ENCODE data around the gene MPHOSPH9. TPM values are rescaled to one million over a fixed set of nuclear protein-coding genes. Genes with fewer than 3 reads are reported as not detected.
A peak's percentile ranks its signal among the peaks of the same experiment; 100 is the strongest.

The MPHOSPH9 gene
- total and polyA plus RNA-seq, 2 donors (not counting 3 experiments of a cell fraction or from before 2014, with no cell fraction given) = 7.8 to 42.4 TPM

DNA sequence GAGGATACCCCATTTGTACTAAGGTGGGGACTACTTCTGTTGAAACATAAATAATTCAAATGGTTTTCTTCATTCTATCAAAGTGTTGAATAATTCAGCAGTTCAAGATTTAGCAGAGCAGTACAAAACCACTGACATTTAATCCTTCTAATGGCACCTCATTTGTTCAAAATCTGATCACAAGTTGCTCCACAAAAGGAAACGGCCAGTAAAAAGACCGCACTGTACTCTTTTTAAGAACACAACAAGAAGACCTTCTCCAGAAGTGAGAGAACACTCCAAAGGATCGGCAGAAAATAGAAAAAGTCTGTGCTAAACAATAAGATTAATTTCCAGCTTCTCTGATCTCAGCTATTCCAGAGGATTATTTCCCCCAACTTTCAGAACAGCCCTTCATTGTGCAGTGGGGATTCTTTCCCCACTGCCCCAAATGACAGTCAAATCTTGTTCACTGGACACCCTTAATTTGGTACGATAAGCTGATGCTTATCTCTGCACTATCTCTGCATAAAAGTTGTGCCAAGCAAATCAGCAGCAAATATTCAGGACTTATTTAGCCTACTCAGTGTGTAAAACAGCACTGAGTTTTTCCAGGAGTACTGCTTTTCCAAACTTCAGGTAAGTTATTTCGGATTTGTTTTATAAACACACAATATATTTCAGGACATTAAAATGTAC lies 5.2 kb downstream of the MPHOSPH9 start:
- TF ChIP-seq FOS (IDR thresholded peaks at IDR 0.05; ENCODE audit: borderline replicate concordance, insufficient read depth, low read length) (no peak), GATA2 (IDR thresholded peaks at IDR 0.05; ENCODE audit: insufficient read depth, insufficient read length, low read depth, low read length) (peak; percentile 46)
- FAIRE-seq (no peak), DNase-seq (ENCODE audit: low read depth, low spot score) (no peak)
- Histone ChIP-seq H4K20me1 (replicated peaks; ENCODE audit: control insufficient read depth, extremely low read depth, insufficient read depth, low read length) (no peaks in the 10 kb centered on the region), H3K79me2 (ENCODE audit: control insufficient read depth, insufficient read depth, low read length) (peaks cover 35% of the 10 kb centered on the region), H3K4me2 (ENCODE audit: insufficient read depth, low read length) (no peak overlapping the region), H2AFZ (ENCODE audit: low read depth, low read length) (no peak overlapping the region), H3K4me3 (replicated peaks in 1 of 3; ENCODE audit: insufficient read depth in 1 of 3, low read depth in 1 of 3, low read length in 3 of 3) (no peak overlapping the region), H3K27ac (ENCODE audit: insufficient read depth, low read depth, low read length) (no peak overlapping the region), H3K9me3 (replicated peaks; ENCODE audit: control insufficient read depth, insufficient read depth, low read length) (no peaks in the 10 kb centered on the region), H3K9ac (replicated peaks; ENCODE audit: extremely low read depth, insufficient read depth, low read length) (no peak overlapping the region), H3K27me3 (ENCODE audit: control insufficient read depth in 2 of 2, insufficient read depth in 2 of 2, low read length in 2 of 2) (no peaks in the 10 kb centered on the region), H3K36me3 (ENCODE audit: control insufficient read depth in 2 of 2, extremely low read depth in 1 of 2, insufficient read depth in 2 of 2, low read length in 2 of 2) (no peaks in the 10 kb centered on the region), H3K4me1 (ENCODE audit: control insufficient read depth, extremely low read depth, insufficient read depth, low read length) (peaks cover 16% of the 10 kb centered on the region), H3K9me1 (replicated peaks; ENCODE audit: control insufficient read depth, extremely low read depth, insufficient read depth, low read length) (no peaks in the 10 kb centered on the region)
- ChIA-PET POLR2A (no interaction called here), CTCF (interaction anchor here (1.1 to 4.7 kb wide), 2 partner anchors 10 to 184 kb away, joined by 3 to 29 read pairs; no protein-coding TSS in a partner anchor)
- BruUV-seq (replicated peaks) = no TSS peak
- dilution Hi-C loops (cut with MboI; ENCODE audit: extremely low pct_ligation_motif_present, low sequenced_read_pairs) (no loop called here), intact Hi-C loops (cut with micrococcal nuclease) (no loop called here)

DNA sequence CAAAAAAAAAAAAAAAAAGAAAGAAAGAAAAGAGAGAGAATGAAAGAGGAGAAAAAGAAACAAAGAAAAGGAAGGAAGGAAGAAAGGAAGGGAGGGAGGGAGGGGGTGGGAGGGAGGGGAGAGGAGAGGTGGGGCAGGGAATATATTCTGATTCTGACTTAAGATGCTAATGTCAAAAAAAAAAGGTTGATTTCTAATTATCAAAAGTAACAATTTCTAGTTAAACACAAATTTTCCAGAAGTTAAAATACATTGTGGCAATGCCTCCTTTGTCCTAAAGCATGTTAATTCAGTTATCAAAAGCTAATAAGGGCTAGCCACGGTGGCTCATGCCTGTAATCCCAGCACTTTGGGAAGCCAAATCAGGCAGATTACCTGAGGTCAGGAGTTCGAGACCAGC lies 7.5 kb downstream of the MPHOSPH9 start:
- POLR2A ChIA-PET = interaction anchor here (1.6 kb wide), 1 partner anchor 7 kb away, joined by 8 read pairs; the partner anchor contains the start of genes MPHOSPH9 and MTRFR
- DNase-seq (ENCODE audit: low read depth, low spot score) (no peak), FAIRE-seq (no peak)
- H3K4me2 ChIP-seq (ENCODE audit: insufficient read depth, low read length) = no peak overlapping the region
- H3K4me1 ChIP-seq (ENCODE audit: control insufficient read depth, extremely low read depth, insufficient read depth, low read length) = peaks cover 8% of the 10 kb centered on the region
- no peak for TF ChIP-seq MYC (IDR thresholded peaks at IDR 0.05; ENCODE audit: low read depth, low read length)
- TF ChIP-seq, protein P1, sequence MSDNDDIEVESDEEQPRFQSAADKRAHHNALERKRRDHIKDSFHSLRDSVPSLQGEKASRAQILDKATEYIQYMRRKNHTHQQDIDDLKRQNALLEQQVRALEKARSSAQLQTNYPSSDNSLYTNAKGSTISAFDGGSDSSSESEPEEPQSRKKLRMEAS (IDR thresholded peaks at IDR 0.05; ENCODE audit: insufficient read depth, insufficient read length) = no peak
- no peak for TF ChIP-seq POLR2A (IDR thresholded peaks at IDR 0.05; ENCODE audit: low read depth, low read length)
- TF ChIP-seq, protein P2, sequence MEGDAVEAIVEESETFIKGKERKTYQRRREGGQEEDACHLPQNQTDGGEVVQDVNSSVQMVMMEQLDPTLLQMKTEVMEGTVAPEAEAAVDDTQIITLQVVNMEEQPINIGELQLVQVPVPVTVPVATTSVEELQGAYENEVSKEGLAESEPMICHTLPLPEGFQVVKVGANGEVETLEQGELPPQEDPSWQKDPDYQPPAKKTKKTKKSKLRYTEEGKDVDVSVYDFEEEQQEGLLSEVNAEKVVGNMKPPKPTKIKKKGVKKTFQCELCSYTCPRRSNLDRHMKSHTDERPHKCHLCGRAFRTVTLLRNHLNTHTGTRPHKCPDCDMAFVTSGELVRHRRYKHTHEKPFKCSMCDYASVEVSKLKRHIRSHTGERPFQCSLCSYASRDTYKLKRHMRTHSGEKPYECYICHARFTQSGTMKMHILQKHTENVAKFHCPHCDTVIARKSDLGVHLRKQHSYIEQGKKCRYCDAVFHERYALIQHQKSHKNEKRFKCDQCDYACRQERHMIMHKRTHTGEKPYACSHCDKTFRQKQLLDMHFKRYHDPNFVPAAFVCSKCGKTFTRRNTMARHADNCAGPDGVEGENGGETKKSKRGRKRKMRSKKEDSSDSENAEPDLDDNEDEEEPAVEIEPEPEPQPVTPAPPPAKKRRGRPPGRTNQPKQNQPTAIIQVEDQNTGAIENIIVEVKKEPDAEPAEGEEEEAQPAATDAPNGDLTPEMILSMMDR (IDR thresholded peaks at IDR 0.05; ENCODE audit: extremely low read depth in 1 of 2, insufficient read depth in 1 of 2, low read depth in 1 of 2, low read length in 2 of 2) = no peak
- no peak for TF ChIP-seq JUN (IDR thresholded peaks at IDR 0.05; ENCODE audit: borderline replicate concordance, insufficient read depth, insufficient read length, low read depth)
- H3K9me3 ChIP-seq (replicated peaks; ENCODE audit: control insufficient read depth, insufficient read depth, low read length) = no peaks in the 10 kb centered on the region
- dilution Hi-C loops (cut with MboI; ENCODE audit: extremely low pct_ligation_motif_present, low sequenced_read_pairs) (no loop called here), intact Hi-C loops (cut with micrococcal nuclease) (no loop called here)
- H3K27ac ChIP-seq (ENCODE audit: insufficient read depth, low read depth, low read length) = no peak overlapping the region
- no peaks in the 10 kb centered on the region for H3K27me3 ChIP-seq (ENCODE audit: control insufficient read depth in 2 of 2, insufficient read depth in 2 of 2, low read length in 2 of 2)
- H4K20me1 ChIP-seq (replicated peaks; ENCODE audit: control insufficient read depth, extremely low read depth, insufficient read depth, low read length) = no peaks in the 10 kb centered on the region
- peaks cover 18% of the 10 kb centered on the region for H3K79me2 ChIP-seq (ENCODE audit: control insufficient read depth, insufficient read depth, low read length)
- H3K36me3 ChIP-seq (ENCODE audit: control insufficient read depth in 2 of 2, extremely low read depth in 1 of 2, insufficient read depth in 2 of 2, low read length in 2 of 2) = peaks cover 0 to 2% of the 10 kb centered on the region in 2 experiments
- H3K9ac ChIP-seq (replicated peaks; ENCODE audit: extremely low read depth, insufficient read depth, low read length) = no peak overlapping the region
- no peak overlapping the region for H3K4me3 ChIP-seq (replicated peaks in 1 of 3; ENCODE audit: insufficient read depth in 1 of 3, low read depth in 1 of 3, low read length in 3 of 3)
- BruUV-seq (replicated peaks) = no TSS peak
- H3K9me1 ChIP-seq (replicated peaks; ENCODE audit: control insufficient read depth, extremely low read depth, insufficient read depth, low read length) = no peaks in the 10 kb centered on the region
- CTCF ChIA-PET = interaction anchor here (4.7 kb wide), 1 partner anchor 13 kb away, joined by 29 read pairs; no protein-coding TSS in a partner anchor
- H2AFZ ChIP-seq (ENCODE audit: low read depth, low read length) = no peak overlapping the region
